Gastrocnemius medialis (tissue), 4 donors: Measurements from ENCODE around the gene UROS.

ENCODE experiments used
- CTCF ChIP-seq, 5 experiments: fragments of 450-650 bp in 3 of 5; fragments of 200-600 bp in 2 of 5; sonication (generic) in 2 of 5; IDR thresholded peaks in 4 of 5; conservative IDR thresholded peaks in 1 of 5; 1 replicate in 4 of 5; 2 replicates in 1 of 5; pipeline ENCODE4 v1.5.1; 2016 to 2019; ENCODE audit warnings: antibody characterized with exemption in 5 of 5, mild to moderate bottlenecking in 3 of 5, moderate library complexity in 3 of 5
- POLR2A ChIP-seq, 2 donors: fragments of 450-650 bp; IDR thresholded peaks; one replicate each; pipeline ENCODE4 v1.6.1; 2017; ENCODE audit warnings: antibody characterized with exemption in 2 of 2, mild to moderate bottlenecking in 2 of 2, moderate library complexity in 2 of 2

- TF ChIP-seq CTCF (IDR thresholded peaks at IDR 0.05 in 4 of 5, conservative IDR thresholded peaks at IDR 0.05 in 1 of 5) (no peak), POLR2A (IDR thresholded peaks at IDR 0.05) (no peak)
Measured at GRCh38 chr10:125802131-125802530, 20.9 kb downstream of the UROS start.
